GM18505 (cell line): ENCODE data around the gene PRXL2C.
"Not testable (repeated sequence)": the region's sequence is repeated elsewhere in the genome, so short reads cannot be mapped to it uniquely, and the experiment has no call there.

Experiments used
- ATAC-seq: cut with Tn5 transposase; IDR thresholded peaks from one replicate; pipeline ENCODE4 v1.9.1; 2021; ENCODE audit not compliant: unreplicated experiment
- POLR2A ChIP-seq: IDR thresholded peaks from 4 replicates; pipeline ENCODE4 v1.6.1; 2011; ENCODE audit warnings: borderline replicate concordance; ENCODE audit not compliant: insufficient read depth, insufficient read length; ENCODE audit errors: extremely low read depth

Gene PRXL2C, protein sequence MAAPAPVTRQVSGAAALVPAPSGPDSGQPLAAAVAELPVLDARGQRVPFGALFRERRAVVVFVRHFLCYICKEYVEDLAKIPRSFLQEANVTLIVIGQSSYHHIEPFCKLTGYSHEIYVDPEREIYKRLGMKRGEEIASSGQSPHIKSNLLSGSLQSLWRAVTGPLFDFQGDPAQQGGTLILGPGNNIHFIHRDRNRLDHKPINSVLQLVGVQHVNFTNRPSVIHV

DNA sequence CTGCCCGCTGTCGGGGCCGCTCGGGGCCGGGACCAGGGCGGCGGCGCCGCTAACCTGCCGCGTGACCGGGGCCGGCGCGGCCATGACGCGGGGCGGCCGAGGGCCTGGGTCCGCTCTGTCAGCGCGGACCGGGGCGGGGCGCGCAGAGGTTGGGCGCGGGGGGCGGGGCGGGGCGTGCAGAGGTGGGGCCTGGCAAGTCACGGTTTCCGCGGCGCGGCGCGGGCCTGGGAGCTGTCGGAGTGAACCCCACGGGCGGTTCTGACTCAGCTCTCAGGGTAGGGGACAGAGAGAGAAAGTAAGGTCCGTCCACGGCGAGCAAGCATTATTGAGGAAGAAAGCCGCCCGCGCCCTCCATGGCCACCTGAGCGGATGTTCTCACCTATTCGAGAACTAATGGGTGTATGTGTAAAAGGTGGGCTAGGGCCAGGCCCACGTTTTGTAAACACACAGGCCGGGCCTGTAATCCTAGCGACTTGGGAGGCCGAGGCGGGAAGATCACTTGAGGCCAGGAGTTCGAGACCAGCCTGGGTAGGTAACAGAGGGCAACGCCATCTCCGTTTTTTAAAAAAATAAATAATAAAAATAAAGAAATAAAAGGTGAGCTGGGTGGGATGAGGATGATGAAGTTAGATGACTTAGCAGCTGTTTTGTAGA is at the start of gene PRXL2C:
PRXL2C (minus strand) TSS at position 120 of the 654 bp plus-strand sequence; CDS start at position 84, 36 bp downstream.
- TF ChIP-seq POLR2A: peak; percentile 36
- ATAC-seq: peak; percentile 56

DNA sequence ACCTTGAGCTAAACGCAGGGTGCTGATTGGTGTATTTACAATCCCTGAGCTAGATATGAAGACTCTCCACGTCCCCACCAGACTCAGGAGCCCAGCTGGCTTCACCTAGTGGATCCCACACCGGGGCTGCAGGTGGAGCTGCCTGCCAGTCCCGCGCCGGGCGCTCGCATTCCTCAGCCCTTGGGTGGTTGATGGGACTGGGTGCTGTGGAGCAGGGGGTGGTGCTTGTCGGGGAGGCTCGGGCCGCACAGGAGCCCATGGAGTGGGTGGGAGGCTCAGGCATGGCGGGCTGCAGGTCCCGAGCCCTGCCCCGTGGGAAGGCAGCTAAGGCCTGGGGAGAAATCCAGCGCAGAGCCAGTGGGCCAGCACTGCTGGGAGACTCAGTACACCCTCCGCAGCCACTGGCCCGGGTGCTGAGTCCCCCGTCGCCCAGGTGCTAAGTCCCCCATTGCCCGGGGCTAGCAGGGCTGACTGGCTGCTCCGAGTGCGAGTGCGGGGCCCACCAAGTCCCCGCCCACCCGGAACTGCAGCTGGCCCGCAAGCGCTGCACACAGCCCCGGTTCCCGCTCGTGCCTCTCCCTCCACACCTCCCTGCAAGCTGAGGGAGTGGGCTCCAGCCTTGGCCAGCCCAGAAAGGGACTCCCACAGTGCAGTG is 45.7 kb upstream of the PRXL2C start:
- ATAC-seq: not testable (repeated sequence)

- no peak for ATAC-seq
- no peak for TF ChIP-seq POLR2A
Observed at GRCh38 chr9:96691326-96691725, 36.2 kb upstream of the PRXL2C start.

GRCh38 chr9:96688745-96689464 is 33.8 kb upstream of the PRXL2C start:
- no peak for ATAC-seq
- TF ChIP-seq POLR2A: no peak

DNA sequence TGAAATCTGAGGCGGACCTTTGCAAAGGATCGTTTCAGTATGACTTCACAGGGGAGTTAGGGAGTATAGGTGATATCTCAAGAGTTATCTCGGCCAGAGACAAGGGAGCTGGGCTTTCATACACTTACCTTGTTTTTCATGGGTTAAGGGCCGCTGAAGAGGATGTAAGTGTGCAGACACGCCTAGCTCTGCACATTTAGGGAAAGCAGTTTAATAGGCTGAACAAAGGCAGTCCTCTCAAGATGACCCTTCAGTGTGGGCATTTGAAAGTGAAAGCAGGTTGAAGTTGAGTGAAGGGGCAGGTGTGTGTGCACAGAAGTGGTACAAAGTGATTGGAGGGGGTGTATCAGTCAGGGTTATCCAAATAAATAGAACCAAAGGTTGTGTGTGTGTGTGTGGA is 33.1 kb upstream of the PRXL2C start:
- ATAC-seq: no peak

GRCh38 chr9:96686638-96687335 is 31.7 kb upstream of the PRXL2C start:
- TF ChIP-seq POLR2A: no peak
- no peak for ATAC-seq

More for the DNA sequence above, 33.1 kb upstream of the PRXL2C start:
- TF ChIP-seq POLR2A: no peak

GRCh38 chr9:96680812-96681499 is 25.8 kb upstream of the PRXL2C start:
- no peak for TF ChIP-seq POLR2A
- no peak for ATAC-seq

DNA sequence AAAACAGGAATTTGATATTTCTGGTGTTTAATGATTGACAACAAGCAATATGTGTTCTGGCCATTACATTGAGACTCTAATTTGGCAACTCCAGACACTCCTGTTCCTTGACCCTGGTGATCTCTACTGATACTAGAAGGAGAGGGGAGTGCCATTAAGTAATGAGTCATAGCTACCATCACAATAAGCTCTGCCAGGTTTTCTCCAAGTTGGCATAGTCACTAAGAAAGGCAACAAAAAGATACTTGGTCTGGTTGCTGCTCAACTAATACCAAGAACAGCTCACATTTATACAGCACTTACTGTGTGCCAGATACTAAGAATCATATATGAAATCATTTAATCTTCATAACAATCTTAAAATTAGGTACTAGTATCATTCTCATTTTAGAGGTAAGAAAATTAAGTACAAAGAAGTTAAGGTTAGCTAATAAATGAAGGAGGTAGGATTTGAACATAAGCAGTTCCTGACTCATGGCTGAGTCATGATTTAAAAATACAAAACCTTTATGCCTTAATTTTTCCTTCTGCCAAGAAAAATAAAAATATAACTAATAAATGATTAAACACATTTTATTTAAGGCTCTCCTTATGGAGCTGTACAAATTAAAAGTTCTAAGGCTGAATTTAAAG is 19.9 kb upstream of the PRXL2C start:
- TF ChIP-seq POLR2A: no peak
- no peak for ATAC-seq

- not testable (repeated sequence) for ATAC-seq
Observed at GRCh38 chr9:96673786-96674185, 18.7 kb upstream of the PRXL2C start.

- ATAC-seq: no peak
- TF ChIP-seq POLR2A: no peak
Observed at GRCh38 chr9:96668868-96669534, 13.9 kb upstream of the PRXL2C start.

- no peak for ATAC-seq
- TF ChIP-seq POLR2A: no peak
Observed at GRCh38 chr9:96667363-96667728, 12.2 kb upstream of the PRXL2C start.

DNA sequence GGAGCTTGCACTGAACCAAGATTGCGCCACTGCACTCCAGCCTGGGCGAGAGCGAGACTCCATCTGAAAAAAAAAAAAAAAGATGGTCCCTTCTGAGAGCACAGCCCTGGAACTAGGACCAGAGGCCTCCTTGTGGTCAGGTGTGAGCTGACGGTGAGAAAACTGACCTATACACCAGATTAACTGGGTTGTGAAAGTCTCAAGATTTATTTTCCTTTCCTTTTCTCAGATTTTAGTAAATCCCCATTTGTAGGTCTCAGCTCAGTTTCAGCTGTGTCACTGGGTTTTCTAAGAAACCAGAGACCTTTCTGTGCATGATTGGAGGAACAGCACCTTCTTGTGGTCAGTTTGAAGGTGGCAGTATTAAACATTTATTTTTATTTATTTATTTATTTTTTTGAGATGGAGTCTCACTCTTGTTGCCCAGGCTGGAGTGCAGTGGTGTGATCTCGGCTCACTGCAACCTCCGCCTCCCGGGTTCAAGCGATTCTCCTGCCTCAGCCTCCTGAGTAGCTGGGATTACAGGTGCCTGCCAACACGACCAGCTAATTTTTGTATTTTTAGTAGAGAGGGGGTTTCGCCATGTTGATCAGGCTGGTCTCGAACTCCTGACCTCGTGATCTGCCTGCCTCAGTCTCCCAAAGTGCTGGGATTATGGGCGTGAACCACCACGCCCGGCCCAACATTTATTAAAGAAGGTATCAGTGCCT is 11.7 kb upstream of the PRXL2C start:
- not testable (repeated sequence) for ATAC-seq
